Measurements from ENCODE around the gene QRSL1. TPM values are rescaled to one million over a fixed set of nuclear protein-coding genes. Genes with fewer than 3 reads are reported as not detected.

The QRSL1 gene
- total and polyA plus RNA-seq, 2 donors from 2014 or later = 12.5 to 18.0 TPM

GRCh38 chr6:106618324-106618723 lies 11.1 kb upstream of the QRSL1 start:
- H3K4me1 ChIP-seq (ENCODE audit: control insufficient read depth in 2 of 3, insufficient read depth in 2 of 3, low read depth in 1 of 3, low read length in 3 of 3) = no peaks in the 10 kb centered on the region
- DNase-seq = no peak
- no peak for FAIRE-seq
- H3K4me3 ChIP-seq (ENCODE audit: low read length in 3 of 3) = no peak overlapping the region
- TF ChIP-seq CTCF (IDR thresholded peaks at IDR 0.05; ENCODE audit: borderline replicate concordance, extremely low read depth, insufficient read depth) = no peak
- no peaks in the 10 kb centered on the region for H3K9me3 ChIP-seq (ENCODE audit: control insufficient read depth in 2 of 3, insufficient read depth in 1 of 3, low read length in 3 of 3)
- peaks cover 0 to 5% (median 3%) of the 10 kb centered on the region in 3 donors for H3K36me3 ChIP-seq (ENCODE audit: control insufficient read depth in 2 of 3, insufficient read depth in 3 of 3, low read length in 3 of 3)
- intact Hi-C loops (cut with DNase I) = no loop called here
- H3K9ac ChIP-seq (ENCODE audit: low read length in 3 of 3) = no peak overlapping the region
- H3K27ac ChIP-seq (ENCODE audit: low read depth in 2 of 2, low read length in 2 of 2) = no peak overlapping the region
- no peaks in the 10 kb centered on the region for H3K27me3 ChIP-seq (ENCODE audit: control insufficient read depth, insufficient read depth, low read length)

- DNase-seq (no peak), FAIRE-seq (no peak)
- intact Hi-C loops (cut with DNase I) = no loop called here
- H3K9ac ChIP-seq (ENCODE audit: low read length in 3 of 3) = no peak overlapping the region
- no peak overlapping the region for H3K27ac ChIP-seq (ENCODE audit: low read depth in 2 of 2, low read length in 2 of 2)
- H3K36me3 ChIP-seq (ENCODE audit: control insufficient read depth in 2 of 3, insufficient read depth in 3 of 3, low read length in 3 of 3) = peaks cover 0 to 5% (median 3%) of the 10 kb centered on the region in 3 donors
- no peaks in the 10 kb centered on the region for H3K27me3 ChIP-seq (ENCODE audit: control insufficient read depth, insufficient read depth, low read length)
- no peaks in the 10 kb centered on the region for H3K9me3 ChIP-seq (ENCODE audit: control insufficient read depth in 2 of 3, insufficient read depth in 1 of 3, low read length in 3 of 3)
- no peaks in the 10 kb centered on the region for H3K4me1 ChIP-seq (ENCODE audit: control insufficient read depth in 2 of 3, insufficient read depth in 2 of 3, low read depth in 1 of 3, low read length in 3 of 3)
- H3K4me3 ChIP-seq (ENCODE audit: low read length in 3 of 3) = no peak overlapping the region
- TF ChIP-seq CTCF (IDR thresholded peaks at IDR 0.05; ENCODE audit: borderline replicate concordance, extremely low read depth, insufficient read depth) = no peak
Observed at GRCh38 chr6:106619223-106619622, 10.2 kb upstream of the QRSL1 start.

GRCh38 chr6:106620931-106621672 lies 8.3 kb upstream of the QRSL1 start:
- H3K4me3 ChIP-seq (ENCODE audit: low read length in 3 of 3) = no peak overlapping the region
- H3K9ac ChIP-seq (ENCODE audit: low read length in 3 of 3) = no peak overlapping the region
- no peak for FAIRE-seq
- H3K27me3 ChIP-seq (ENCODE audit: control insufficient read depth, insufficient read depth, low read length) = no peaks in the 10 kb centered on the region
- intact Hi-C loops (cut with DNase I) = no loop called here
- peaks cover 0 to 2% (median 0%) of the 10 kb centered on the region in 3 donors for H3K4me1 ChIP-seq (ENCODE audit: control insufficient read depth in 2 of 3, insufficient read depth in 2 of 3, low read depth in 1 of 3, low read length in 3 of 3)
- H3K36me3 ChIP-seq (ENCODE audit: control insufficient read depth in 2 of 3, insufficient read depth in 3 of 3, low read length in 3 of 3) = peaks cover 0 to 5% (median 3%) of the 10 kb centered on the region in 3 donors
- no peak for TF ChIP-seq CTCF (IDR thresholded peaks at IDR 0.05; ENCODE audit: borderline replicate concordance, extremely low read depth, insufficient read depth)
- H3K27ac ChIP-seq (ENCODE audit: low read depth in 2 of 2, low read length in 2 of 2) = no peak overlapping the region
- no peaks in the 10 kb centered on the region for H3K9me3 ChIP-seq (ENCODE audit: control insufficient read depth in 2 of 3, insufficient read depth in 1 of 3, low read length in 3 of 3)
- DNase-seq = no peak
